Fibroblast of pulmonary artery (primary cell): ENCODE results near the gene TTC3.

Source experiments
- DNase-seq: peaks from one replicate; pipeline ENCODE4 v3.0.0-alpha.2; 2010; ENCODE audit warnings: low read depth
- H3K4me3 ChIP-seq: replicated peaks from 2 replicates; pipeline ENCODE4 v1.5.1; 2011; ENCODE audit warnings: low read depth, mild to moderate bottlenecking, control low read depth, low read length, moderate library complexity
- TF ChIP-seq, protein P1 (sequence below): IDR thresholded peaks from 2 replicates; pipeline ENCODE4 v1.5.1; 2011; ENCODE audit warnings: mild to moderate bottlenecking, control low read depth, low read length, inconsistent platforms; ENCODE audit errors: missing control alignments

Gene TTC3

DNA sequence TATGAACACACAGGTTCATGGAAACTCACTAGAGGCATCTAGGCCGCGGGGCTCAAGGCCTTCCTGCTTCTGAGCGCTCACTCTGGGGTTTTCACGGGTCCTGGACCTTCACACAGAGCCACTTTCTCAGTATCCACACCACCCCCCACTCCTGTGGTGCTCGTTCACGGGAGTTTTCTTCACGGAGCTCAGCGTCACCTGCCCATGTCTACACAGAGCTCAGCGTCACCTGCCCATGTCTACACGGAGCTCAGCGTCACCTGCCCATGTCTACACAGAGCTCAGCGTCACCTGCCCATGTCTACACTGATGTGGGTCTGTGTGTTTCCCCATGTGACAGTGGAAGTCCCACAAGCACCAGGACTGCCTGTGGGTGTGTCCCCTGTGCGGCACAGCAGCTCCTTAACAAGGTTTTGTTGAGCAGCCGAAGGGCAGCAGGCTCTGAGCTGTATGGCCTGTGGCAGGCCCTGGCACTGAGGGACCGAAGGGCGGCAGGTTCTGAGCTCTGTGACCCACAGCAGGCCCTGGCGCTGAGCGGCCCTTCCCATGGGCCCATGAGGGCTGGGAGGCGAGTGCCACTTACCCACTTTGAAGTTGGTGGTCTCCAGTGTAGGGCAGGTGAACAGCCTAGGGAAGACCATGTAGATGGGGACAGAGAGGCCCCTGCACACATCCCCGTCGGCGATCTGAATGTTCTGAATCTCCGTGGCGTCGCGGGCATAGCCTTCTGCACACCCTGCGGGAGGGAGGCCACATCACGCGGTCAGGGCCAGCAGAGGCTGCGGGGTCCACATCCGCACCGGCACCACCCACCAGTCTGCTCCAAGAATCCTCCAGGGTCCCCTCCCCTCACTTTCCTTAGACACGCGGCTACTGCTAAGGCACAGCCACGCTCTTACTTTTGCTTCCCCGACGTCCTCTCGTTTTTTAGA, 154.3 kb downstream of the TTC3 start:
- no peak for DNase-seq
- TF ChIP-seq, protein P1, sequence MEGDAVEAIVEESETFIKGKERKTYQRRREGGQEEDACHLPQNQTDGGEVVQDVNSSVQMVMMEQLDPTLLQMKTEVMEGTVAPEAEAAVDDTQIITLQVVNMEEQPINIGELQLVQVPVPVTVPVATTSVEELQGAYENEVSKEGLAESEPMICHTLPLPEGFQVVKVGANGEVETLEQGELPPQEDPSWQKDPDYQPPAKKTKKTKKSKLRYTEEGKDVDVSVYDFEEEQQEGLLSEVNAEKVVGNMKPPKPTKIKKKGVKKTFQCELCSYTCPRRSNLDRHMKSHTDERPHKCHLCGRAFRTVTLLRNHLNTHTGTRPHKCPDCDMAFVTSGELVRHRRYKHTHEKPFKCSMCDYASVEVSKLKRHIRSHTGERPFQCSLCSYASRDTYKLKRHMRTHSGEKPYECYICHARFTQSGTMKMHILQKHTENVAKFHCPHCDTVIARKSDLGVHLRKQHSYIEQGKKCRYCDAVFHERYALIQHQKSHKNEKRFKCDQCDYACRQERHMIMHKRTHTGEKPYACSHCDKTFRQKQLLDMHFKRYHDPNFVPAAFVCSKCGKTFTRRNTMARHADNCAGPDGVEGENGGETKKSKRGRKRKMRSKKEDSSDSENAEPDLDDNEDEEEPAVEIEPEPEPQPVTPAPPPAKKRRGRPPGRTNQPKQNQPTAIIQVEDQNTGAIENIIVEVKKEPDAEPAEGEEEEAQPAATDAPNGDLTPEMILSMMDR: no peak
- H3K4me3 ChIP-seq: no peak overlapping the region

DNA sequence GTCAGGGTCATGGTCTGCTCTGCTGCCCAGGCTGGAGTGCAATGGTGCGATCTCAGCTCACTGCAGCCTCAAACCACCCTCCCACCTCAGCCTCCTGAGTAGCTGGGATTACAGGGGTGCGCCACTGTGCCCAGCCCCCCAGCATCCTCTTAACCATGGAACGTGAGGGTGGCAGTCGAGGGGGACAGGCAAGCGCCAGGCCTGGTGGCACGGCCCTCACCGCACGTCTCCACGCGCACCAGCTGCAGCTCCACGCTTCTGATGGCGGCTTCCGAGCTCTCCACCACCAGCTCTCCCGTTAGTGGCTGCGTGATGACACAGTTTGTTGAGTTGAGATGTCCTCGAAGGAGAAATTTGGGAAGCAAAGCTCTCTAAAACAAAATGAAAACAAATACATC, 154.9 kb downstream of the TTC3 start:
- H3K4me3 ChIP-seq: no peak overlapping the region
- TF ChIP-seq, protein P1: no peak
- no peak for DNase-seq

DNA sequence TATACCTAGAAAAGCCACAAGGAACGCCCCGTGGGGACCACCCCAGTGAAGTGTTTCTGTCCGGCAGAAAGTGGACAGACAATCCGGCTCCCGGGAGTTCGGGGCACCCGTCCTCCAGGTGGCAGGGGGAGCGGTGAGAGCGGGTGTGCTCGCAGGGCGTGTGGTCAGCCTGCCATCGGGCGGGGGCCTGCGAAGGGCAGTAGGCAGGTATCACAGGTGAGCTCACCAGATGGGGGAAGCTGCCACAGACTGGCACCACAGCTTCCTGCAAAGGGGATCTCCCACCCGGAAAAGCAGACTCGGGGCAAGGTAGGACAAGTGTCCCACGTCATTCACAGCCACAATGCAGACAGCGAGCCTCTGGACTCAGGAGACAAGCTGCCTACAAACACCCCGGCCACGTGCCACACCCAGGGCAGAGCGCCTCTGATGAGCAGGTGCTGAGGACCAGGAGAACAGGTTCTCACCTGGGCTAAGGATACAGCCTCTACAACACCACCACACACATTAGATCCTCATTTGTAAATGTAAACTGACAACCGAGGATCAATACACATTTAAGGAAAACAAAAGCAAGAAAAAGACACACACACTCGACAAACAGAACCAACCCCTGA, 157.7 kb downstream of the TTC3 start:
- TF ChIP-seq, protein P1: no peak
- no peak for DNase-seq

DNA sequence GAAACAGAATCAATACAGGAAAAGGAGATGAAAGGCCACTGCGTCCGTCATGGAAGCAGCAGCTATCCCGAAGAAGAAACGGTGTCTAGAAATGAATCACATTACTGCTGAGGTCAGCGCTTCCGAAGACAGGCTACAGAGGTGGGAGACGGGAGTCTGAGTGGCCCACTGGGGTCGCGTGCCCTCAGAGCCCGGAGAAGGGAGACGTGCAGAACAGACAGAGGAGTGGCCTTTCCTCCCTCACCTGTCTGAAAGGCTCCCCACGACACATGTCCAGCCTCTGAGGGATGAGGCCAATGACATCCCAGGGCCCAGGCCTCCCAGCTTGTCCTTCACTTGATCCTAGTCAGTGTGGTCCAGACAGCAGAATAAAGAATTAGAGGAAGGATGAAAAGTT, 158.2 kb downstream of the TTC3 start:
- DNase-seq: no peak
- TF ChIP-seq, protein P1: no peak
- H3K4me3 ChIP-seq: no peak overlapping the region

More for the DNA sequence above, 157.7 kb downstream of the TTC3 start:
- no peak overlapping the region for H3K4me3 ChIP-seq

DNA sequence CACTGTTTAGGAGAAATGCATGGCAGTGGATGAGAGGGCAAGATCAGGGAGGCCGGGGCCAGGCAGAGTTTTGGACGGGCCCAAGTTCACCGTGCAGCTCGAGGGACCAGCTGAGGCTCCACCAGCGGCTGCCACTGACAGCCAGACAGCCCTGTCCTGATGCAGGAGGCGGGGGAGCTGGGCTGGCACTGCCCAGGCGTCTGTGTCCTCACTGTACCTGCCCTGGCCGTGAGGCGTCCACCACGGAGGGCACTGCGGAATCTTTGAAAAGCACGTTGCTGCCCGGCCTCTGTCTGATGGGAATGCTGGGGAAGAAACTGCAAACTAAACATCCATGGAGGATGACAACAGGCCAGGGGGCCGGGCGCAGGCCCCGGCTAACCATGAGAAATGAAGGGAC, 158.6 kb downstream of the TTC3 start:
- no peak overlapping the region for H3K4me3 ChIP-seq
- TF ChIP-seq, protein P1: no peak
- no peak for DNase-seq

DNA sequence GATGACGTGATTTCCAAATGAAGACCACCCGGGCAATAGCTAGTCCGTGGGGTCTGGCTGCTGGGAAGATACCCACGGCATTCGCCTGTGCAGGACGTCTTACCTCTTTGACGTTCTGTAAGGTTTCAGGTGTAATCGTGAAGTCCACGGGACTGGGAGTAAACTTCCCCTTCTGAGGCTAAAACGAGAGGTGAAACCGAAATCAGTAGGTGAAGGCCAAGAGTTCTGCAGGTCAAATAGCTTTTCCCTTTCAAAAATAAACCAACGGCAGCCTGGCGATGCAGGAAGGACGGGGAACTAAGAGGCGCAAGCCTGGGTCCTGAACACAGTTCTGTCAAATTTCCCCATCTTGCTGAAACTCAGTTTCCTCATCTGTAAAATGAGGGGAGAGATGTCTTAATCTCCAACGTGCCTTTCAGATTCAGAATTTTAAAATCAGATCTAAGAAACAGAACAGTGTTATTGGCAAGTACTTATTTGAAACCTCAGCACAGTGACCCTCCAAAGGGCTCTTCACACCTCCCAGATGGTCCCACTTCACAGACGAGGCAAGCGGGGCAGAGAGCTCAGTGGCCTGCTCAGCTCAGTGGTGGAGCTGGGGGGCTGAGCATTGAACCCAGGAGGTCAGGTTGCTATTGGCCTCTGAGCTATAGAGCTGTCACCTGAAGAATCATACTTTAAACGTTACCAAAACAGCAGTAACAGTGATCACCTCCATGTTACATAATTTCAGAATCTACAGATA, 159.4 kb downstream of the TTC3 start:
- no peak for DNase-seq
- TF ChIP-seq, protein P1: no peak
- H3K4me3 ChIP-seq: no peak overlapping the region
